Kidney (tissue), 14 donors: ENCODE measurements around the gene BCL2L13. TPM values are rescaled to one million over a fixed set of nuclear protein-coding genes. Genes with fewer than 3 reads are reported as not detected.
A peak's percentile ranks its signal among the peaks of the same experiment; 100 is the strongest.

ENCODE experiments used
- DNase-seq, 5 donors: peaks; one replicate each; pipeline ENCODE4 v3.0.0-alpha.2; 2013 to 2020
- FAIRE-seq: peaks from 2 replicates; lab custom pipeline; 2012; peaks lifted over from hg19 to GRCh38; lab: Jason Lieb, UNC
- H3K27ac ChIP-seq, 2 donors: one replicate each; pipeline ENCODE4 v1.7.0; 2013; ENCODE audit warnings: low read depth in 2 of 2, low read length in 2 of 2, inconsistent platforms in 1 of 2
- H3K27me3 ChIP-seq: one replicate; pipeline ENCODE4 v1.7.1; 2013; ENCODE audit warnings: low read length, inconsistent platforms; ENCODE audit not compliant: control insufficient read depth, insufficient read depth
- H3K36me3 ChIP-seq, 3 donors: one replicate each; pipeline versions ENCODE4 v1.7.0 to v1.7.1; 2013; ENCODE audit warnings: low read length in 3 of 3, control low read depth in 1 of 3, inconsistent platforms in 1 of 3; ENCODE audit not compliant: insufficient read depth in 3 of 3, control insufficient read depth in 2 of 3
- H3K4me1 ChIP-seq, 3 donors: one replicate each; pipeline versions ENCODE4 v1.7.0 to v1.7.1; 2013; ENCODE audit warnings: low read length in 3 of 3, inconsistent platforms in 1 of 3, low read depth in 1 of 3; ENCODE audit not compliant: control insufficient read depth in 2 of 3, insufficient read depth in 2 of 3
- H3K4me3 ChIP-seq, 3 donors: one replicate each; pipeline versions ENCODE4 v1.7.0 to v1.8.1; 2013; ENCODE audit warnings: low read length in 3 of 3, control low read depth in 1 of 3, inconsistent platforms in 1 of 3
- H3K9ac ChIP-seq, 3 donors: one replicate each; pipeline versions ENCODE4 v1.7.0 to v1.7.1; 2013; ENCODE audit warnings: low read length in 3 of 3, control low read depth in 1 of 3, inconsistent platforms in 1 of 3
- H3K9me3 ChIP-seq, 3 donors: one replicate each; pipeline versions ENCODE4 v1.7.0 to v1.7.1; 2013; ENCODE audit warnings: low read length in 3 of 3, control low read depth in 1 of 3, inconsistent platforms in 1 of 3; ENCODE audit not compliant: control insufficient read depth in 2 of 3, insufficient read depth in 1 of 3
- intact Hi-C: fragments of 100-400 bp; cut with DNase I; formaldehyde crosslinking; loops from one replicate; pipeline ENCODE4 v1.11.1; 2022
- polyA plus RNA-seq: library from polyadenylated mRNA; stranded (reverse); fragments of 350-450 nt; fragmentation: Illumina TruSeq; extraction: RNeasy Lipid Tissue Mini Kit (QIAGEN cat#74804); gene quantifications from one replicate; pipeline ENCODE4 v1.2.3, GENCODE V29; 2014; ENCODE audit warnings: low read depth, low replicate concordance; ENCODE audit not compliant: insufficient read depth
- total RNA-seq: library from RNA; stranded (reverse); fragmentation: NEBNext Ultra II Directional; extraction: Animal tissue kit (Norgen Biotek cat#: 25700); gene quantifications from one replicate; pipeline ENCODE4 v1.2.1, GENCODE V29; 2021
- TF ChIP-seq, protein P1 (sequence below): IDR thresholded peaks from 3 replicates; pipeline ENCODE4 v1.5.1; 2012; ENCODE audit warnings: mild to moderate bottlenecking, moderate library complexity, borderline replicate concordance; ENCODE audit not compliant: insufficient read depth; ENCODE audit errors: extremely low read depth
- donor health status: control.
- donor health status: control.
- donor health status: control.
- donor health status: control.
- donor health status: control.
- donor health status: DM: yes; HTN: yes; CAD: no.
- donor health status: Normal renal cell carcinoma (clear cell type).

Gene BCL2L13
- total and polyA plus RNA-seq, 2 donors from 2014 or later, result 43.8 to 50.5 TPM

DNA sequence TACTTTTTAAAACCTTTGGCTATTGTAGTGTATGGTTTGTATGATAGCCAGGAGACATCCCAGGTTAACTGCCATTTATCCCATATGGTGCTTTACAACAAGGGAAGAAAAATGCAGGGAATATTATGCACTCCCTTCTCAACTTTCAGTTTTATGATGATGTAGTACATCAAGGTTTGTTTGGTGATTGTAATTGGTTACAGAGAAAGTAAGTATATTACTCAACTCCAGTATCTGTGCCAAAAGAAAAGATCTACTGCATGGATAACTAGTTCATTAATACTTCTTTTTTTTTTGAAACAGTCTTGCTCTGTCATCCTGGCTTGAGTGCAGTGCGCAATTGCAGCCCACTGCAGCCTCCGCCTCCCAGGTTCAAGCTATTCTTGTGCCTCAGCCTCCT lies 65.3 kb downstream of the BCL2L13 start:
- no peak for DNase-seq
- peaks cover 0 to 4% (median 3%) of the 10 kb centered on the region in 3 donors for H3K36me3 ChIP-seq
- peaks cover 0 to 4% (median 0%) of the 10 kb centered on the region in 3 donors for H3K4me1 ChIP-seq
- H3K27me3 ChIP-seq, result no peaks in the 10 kb centered on the region
- FAIRE-seq, result no peak
- no peak overlapping the region for H3K4me3 ChIP-seq
- no peaks in the 10 kb centered on the region for H3K9me3 ChIP-seq
- no peak overlapping the region for H3K27ac ChIP-seq
- no peak overlapping the region for H3K9ac ChIP-seq
- intact Hi-C loops, result no loop called here
- TF ChIP-seq, protein P1, sequence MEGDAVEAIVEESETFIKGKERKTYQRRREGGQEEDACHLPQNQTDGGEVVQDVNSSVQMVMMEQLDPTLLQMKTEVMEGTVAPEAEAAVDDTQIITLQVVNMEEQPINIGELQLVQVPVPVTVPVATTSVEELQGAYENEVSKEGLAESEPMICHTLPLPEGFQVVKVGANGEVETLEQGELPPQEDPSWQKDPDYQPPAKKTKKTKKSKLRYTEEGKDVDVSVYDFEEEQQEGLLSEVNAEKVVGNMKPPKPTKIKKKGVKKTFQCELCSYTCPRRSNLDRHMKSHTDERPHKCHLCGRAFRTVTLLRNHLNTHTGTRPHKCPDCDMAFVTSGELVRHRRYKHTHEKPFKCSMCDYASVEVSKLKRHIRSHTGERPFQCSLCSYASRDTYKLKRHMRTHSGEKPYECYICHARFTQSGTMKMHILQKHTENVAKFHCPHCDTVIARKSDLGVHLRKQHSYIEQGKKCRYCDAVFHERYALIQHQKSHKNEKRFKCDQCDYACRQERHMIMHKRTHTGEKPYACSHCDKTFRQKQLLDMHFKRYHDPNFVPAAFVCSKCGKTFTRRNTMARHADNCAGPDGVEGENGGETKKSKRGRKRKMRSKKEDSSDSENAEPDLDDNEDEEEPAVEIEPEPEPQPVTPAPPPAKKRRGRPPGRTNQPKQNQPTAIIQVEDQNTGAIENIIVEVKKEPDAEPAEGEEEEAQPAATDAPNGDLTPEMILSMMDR, result no peak

DNA sequence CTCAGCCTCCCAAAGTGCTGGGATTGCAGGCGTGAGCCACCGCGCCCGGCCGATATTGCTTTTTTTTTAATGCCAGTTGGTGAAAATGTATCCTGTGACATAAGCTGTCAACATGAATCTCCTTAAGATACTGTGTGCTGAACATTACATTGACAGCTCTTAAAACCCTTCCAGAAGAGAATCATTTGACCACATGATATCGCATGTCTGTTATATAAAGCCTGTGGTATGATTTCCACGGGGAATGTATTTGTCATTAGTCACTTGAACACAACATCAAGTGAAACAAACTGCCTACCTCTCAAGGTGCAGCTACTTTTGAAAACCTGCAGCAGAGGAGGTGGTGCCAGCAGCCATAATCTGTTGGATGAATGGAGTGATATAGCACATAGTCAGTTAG lies 67.0 kb downstream of the BCL2L13 start:
- Histone ChIP-seq H3K27ac (peak overlapping the region in 1 of 2 donors; percentile 66), H3K27me3 (no peaks in the 10 kb centered on the region), H3K9me3 (no peaks in the 10 kb centered on the region), H3K36me3 (peaks cover 0 to 4% (median 3%) of the 10 kb centered on the region in 3 donors), H3K4me1 (peaks cover 0 to 4% (median 0%) of the 10 kb centered on the region in 3 donors), H3K4me3 (no peak overlapping the region), H3K9ac (no peak overlapping the region)
- no peak for FAIRE-seq
- intact Hi-C loops, result no loop called here
- TF ChIP-seq, protein P1, result no peak
- no peak for DNase-seq

DNA sequence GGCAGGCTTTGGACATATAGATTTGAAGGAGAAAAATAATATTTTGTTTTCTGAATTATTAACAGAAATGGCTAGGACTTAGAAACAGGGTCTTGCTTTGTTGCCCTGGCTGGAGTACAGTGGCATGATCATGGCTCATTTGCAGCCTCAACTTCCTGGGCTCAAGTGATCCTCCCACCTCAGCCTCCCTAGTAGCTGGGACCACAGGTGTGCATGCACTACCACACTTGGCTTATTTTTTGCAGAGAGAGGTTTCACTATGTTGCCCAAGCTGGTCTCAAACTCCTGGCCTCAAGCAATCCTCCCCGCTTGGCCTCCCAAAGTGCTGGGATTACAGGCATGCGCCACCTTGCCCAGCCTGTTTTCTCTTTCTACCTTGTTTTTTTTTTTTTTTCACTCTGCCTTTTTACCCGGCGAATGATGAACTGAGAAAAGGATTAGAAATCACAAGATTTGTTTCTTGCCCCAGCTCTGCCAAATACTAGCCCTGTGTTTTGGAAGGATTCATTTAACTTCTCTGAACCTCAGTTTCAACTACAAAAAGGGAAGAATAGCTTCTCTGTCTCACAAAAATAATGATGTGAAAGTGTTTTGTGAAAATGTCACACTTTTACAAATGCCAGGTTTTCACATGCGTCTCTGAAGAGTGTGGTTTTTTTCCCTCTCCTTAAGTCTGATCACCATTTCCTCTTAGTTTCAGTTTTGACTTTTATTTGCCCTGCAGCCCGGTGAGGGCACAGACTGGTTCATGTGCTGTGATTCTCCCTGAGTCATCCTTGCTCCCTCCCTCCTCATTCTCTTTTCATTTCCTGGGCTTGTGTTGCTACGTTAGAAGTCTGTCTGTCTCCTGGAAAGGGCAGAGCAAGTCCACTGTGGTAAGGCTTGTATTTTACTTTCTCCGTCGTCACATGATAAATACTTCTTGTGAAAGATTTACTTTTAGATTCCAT lies 67.7 kb downstream of the BCL2L13 start:
- Histone ChIP-seq H3K4me1 (peaks cover 0 to 4% (median 0%) of the 10 kb centered on the region in 3 donors), H3K27ac (peak overlapping the region; percentile 66 to 87), H3K9ac (peak overlapping the region in 2 of 3 donors; percentile 5 to 10), H3K36me3 (peaks cover 0 to 4% (median 3%) of the 10 kb centered on the region in 3 donors), H3K9me3 (no peaks in the 10 kb centered on the region), H3K27me3 (no peaks in the 10 kb centered on the region), H3K4me3 (peak overlapping the region in 2 of 3 donors; percentile 59 to 64)
- FAIRE-seq (peak; percentile 76), DNase-seq (peak in 2 of 5 donors; percentile 6 to 42)
- intact Hi-C loops, result no loop called here
- TF ChIP-seq, protein P1, result no peak
